Measurements from ENCODE around the gene KCTD12.

- TF ChIP-seq CTCF (IDR thresholded peaks at IDR 0.05) = no peak
- TF ChIP-seq POLR2A (IDR thresholded peaks at IDR 0.05) = no peak
Observed at GRCh38 chr13:76892488-76892887, 6.3 kb upstream of the KCTD12 start.
